ENCODE measurements around the gene DST.

DST gene

DNA sequence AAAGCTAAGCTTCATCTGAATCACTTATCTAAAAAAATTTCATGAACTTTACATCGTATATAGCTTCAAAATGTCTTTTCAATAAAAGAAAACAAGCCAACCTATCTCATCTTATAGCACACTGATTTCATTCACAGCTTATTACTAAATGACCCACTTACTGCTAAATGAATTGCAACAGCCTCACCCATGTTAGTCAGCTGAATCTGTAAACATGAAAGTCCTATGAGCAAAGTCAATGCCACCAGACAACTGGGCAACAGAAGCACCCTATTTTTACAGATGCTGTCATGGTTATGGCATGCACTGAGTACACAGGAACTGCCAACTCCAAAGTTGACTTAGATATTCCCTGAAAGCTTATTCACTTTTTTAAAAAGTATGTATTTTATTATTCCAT lies 41.2 kb upstream of the DST start:
- CTCF ChIA-PET: interaction anchor here (0.9 to 1.6 kb wide), 6 partner anchors 9 to 633 kb away, joined by 3 to 6 read pairs (median 3); no protein-coding TSS in a partner anchor
- POLR2A ChIA-PET: no interaction called here

DNA sequence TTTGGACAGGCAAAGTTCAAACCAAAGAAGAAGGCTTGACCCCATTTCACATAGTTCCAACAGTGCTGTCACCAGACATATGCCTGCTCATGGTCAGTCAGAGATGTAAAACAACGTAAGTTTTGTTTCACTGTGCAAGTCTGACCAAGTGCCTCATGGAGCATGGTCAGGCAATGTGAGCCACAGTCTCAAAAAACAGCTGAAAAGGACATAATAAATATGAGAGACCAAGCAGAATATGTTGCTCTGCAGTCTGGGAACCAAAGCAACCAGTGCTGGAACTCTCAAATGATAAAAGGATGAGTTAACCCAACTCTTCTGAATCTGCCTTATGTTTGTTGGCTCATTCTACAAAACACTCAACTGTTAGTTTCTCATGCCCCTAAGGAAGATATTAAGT lies 39.9 kb upstream of the DST start:
- ChIA-PET CTCF (interaction anchor here (0.6 to 2.6 kb wide), 5 partner anchors 8 to 634 kb away, joined by 3 to 10 read pairs (median 3); no protein-coding TSS in a partner anchor), POLR2A (no interaction called here)
- DNase-seq (ENCODE audit: extremely low spot score): no peak

More for the DNA sequence above, 41.2 kb upstream of the DST start:
- TF ChIP-seq, protein P1, sequence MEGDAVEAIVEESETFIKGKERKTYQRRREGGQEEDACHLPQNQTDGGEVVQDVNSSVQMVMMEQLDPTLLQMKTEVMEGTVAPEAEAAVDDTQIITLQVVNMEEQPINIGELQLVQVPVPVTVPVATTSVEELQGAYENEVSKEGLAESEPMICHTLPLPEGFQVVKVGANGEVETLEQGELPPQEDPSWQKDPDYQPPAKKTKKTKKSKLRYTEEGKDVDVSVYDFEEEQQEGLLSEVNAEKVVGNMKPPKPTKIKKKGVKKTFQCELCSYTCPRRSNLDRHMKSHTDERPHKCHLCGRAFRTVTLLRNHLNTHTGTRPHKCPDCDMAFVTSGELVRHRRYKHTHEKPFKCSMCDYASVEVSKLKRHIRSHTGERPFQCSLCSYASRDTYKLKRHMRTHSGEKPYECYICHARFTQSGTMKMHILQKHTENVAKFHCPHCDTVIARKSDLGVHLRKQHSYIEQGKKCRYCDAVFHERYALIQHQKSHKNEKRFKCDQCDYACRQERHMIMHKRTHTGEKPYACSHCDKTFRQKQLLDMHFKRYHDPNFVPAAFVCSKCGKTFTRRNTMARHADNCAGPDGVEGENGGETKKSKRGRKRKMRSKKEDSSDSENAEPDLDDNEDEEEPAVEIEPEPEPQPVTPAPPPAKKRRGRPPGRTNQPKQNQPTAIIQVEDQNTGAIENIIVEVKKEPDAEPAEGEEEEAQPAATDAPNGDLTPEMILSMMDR (IDR thresholded peaks at IDR 0.05; ENCODE audit: control extremely low read depth, extremely low read depth, low read depth, missing control alignments): no peak
- DNase-seq (ENCODE audit: extremely low spot score): no peak

DNA sequence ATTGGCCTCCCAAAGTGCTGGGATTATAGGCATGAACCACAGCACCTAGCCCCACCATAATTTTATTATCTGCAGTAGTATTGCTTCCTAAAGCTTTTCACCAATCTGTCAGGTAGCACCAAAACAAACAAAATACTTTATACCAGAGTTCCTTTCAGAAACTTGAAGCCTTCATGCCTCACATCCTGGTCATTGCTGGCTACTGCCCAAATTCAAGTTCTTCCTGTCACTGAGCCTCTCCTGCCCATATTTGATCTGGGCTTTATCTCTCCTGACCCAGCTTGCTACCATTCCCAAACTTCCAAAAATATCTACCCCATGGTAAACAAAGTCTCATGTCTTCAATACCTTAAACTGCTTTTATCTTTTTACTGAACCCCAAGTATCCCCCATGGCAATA lies 34.9 kb upstream of the DST start:
- CTCF ChIA-PET: interaction anchor here (1.1 to 3.7 kb wide), 3 partner anchors 26 to 33 kb away, joined by 3 to 13 read pairs (median 4); partner anchors contain the start of gene DST
- TF ChIP-seq, protein P1 (IDR thresholded peaks at IDR 0.05; ENCODE audit: control extremely low read depth, extremely low read depth, low read depth, missing control alignments): no peak
- no peak for DNase-seq (ENCODE audit: extremely low spot score)
- POLR2A ChIA-PET: no interaction called here

More for the DNA sequence above, 39.9 kb upstream of the DST start:
- TF ChIP-seq, protein P1 (IDR thresholded peaks at IDR 0.05; ENCODE audit: control extremely low read depth, extremely low read depth, low read depth, missing control alignments): no peak

DNA sequence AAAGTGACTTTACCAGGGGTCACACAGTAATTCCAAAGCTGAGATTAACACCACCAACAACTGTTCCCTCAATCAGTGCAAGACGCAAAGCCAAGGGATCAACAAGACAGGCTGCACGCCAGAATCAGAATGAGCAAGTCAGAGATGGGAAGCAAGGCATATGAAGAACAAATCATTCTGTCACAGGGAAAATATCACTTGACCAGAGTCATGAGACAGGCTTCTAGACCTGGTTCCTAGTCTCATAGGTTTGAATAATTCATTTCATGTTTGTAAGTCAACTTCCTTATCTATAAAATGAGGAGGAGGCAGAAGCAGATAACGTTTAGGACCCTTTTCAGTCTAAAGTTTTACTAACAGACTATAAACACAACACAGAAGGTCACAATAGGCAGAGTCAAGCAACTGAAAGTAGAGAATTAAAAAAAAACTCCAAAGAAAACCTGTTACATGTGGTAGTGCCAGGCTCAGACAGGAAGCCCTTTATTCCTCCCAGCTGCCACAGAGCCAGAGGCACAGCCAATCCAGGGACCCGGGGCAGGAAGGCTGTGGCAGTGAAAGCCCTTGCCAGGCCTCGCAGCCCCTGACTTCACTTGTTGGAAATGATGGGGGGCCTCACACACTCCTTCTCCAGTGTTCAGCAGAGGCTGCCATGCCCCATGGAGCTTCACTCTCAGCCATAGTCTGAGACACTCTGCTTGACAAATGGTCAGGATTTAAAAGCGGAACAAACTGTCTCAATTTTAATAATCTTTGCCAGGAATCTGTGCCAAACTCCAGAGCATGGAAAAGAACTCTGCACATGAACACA lies 29.2 kb upstream of the DST start:
- DNase-seq (ENCODE audit: extremely low spot score): no peak
- POLR2A ChIA-PET: no interaction called here

DNA sequence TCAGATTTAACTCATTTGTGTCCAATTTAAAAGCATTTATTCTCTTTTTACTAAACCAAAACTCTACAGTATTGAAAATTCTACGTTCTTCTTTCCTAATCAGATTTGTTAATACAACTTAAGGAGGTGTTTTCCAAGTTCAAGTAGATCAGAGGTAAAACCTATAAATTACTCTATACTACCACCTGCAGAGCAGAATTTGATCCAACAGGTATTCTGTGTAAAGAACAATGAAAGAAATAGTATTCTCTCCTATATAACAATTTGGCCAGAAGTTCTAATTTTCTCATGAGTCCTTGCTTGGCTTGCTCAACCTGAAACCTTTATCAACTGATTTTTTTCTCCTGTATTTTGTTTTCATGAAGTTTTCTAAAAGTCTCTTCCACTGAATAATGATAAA lies 28.5 kb upstream of the DST start:
- DNase-seq (ENCODE audit: extremely low spot score): no peak
- TF ChIP-seq, protein P1 (IDR thresholded peaks at IDR 0.05; ENCODE audit: control extremely low read depth, extremely low read depth, low read depth, missing control alignments): no peak
- ChIA-PET CTCF (interaction anchor here (3.8 kb wide), 1 partner anchor 9 kb away, joined by 19 read pairs; no protein-coding TSS in a partner anchor), POLR2A (no interaction called here)

More for the DNA sequence above, 29.2 kb upstream of the DST start:
- TF ChIP-seq, protein P1 (IDR thresholded peaks at IDR 0.05; ENCODE audit: control extremely low read depth, extremely low read depth, low read depth, missing control alignments): no peak
- CTCF ChIA-PET: interaction anchor here (1.0 to 2.4 kb wide), 2 partner anchors 17 to 79 kb away, joined by 3 to 8 read pairs; no protein-coding TSS in a partner anchor

DNA sequence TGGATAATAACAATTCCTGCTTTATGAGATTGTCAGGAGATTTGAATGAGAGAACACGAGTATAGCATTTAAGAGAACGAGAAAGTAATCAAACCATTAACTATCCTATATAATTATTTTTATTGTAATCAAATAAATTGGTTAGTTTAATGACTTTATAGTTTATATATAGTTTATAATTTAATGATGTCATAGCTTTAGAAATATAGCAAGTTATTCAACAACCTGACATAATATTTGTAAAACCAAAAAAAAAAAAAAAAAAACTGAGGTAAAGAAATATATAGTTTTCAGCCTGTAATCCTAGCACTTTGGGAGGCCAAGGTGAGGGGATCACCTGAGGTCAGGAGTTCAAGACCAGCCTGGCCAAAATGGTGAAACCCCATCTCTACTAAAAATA lies 26.4 kb upstream of the DST start:
- TF ChIP-seq, protein P1 (IDR thresholded peaks at IDR 0.05; ENCODE audit: control extremely low read depth, extremely low read depth, low read depth, missing control alignments): no peak
- POLR2A ChIA-PET: no interaction called here
- no peak for DNase-seq (ENCODE audit: extremely low spot score)
- CTCF ChIA-PET: interaction anchor here (1.0 to 3.8 kb wide), 5 partner anchors 10 to 36 kb away, joined by 3 to 19 read pairs (median 3); no protein-coding TSS in a partner anchor
